Hepatocyte (in vitro differentiated cells): ENCODE measurements around the gene PLEKHG7. TPM values are rescaled to one million over a fixed set of nuclear protein-coding genes. Genes with fewer than 3 reads are reported as not detected.

Experiments
- DNase-seq: peaks from one replicate; pipeline ENCODE4 v3.0.0-alpha.2; 2016; ENCODE audit warnings: low spot score
- H2AFZ ChIP-seq: fragments of 200-600 bp; sonication (generic); 2 replicates; pipeline ENCODE4 v1.6.0; 2016; ENCODE audit warnings: antibody characterized with exemption, mild to moderate bottlenecking
- H3K27ac ChIP-seq: fragments of 200-600 bp; sonication (generic); 2 replicates; pipeline ENCODE4 v1.5.1; 2016; ENCODE audit warnings: mild to moderate bottlenecking
- H3K27me3 ChIP-seq: fragments of 200-600 bp; sonication (generic); 2 replicates; pipeline ENCODE4 v1.6.1; 2016
- H3K36me3 ChIP-seq: fragments of 200-600 bp; sonication (generic); replicated peaks from 2 replicates; pipeline ENCODE4 v1.5.1; 2016; ENCODE audit warnings: low read depth; ENCODE audit not compliant: insufficient read depth
- H3K4me1 ChIP-seq: fragments of 200-600 bp; sonication (generic); 2 replicates; pipeline ENCODE4 v1.5.1; 2016; ENCODE audit warnings: mild to moderate bottlenecking, moderate library complexity; ENCODE audit not compliant: insufficient read depth
- H3K4me2 ChIP-seq: fragments of 200-600 bp; sonication (generic); 2 replicates; pipeline ENCODE4 v1.6.0; 2016
- H3K4me3 ChIP-seq: fragments of 200-600 bp; sonication (generic); 2 replicates; pipeline ENCODE4 v1.5.1; 2016; ENCODE audit warnings: mild to moderate bottlenecking
- H3K79me2 ChIP-seq: fragments of 200-600 bp; sonication (generic); 2 replicates; pipeline ENCODE4 v1.6.0; 2017; ENCODE audit warnings: mild to moderate bottlenecking
- H3K9me2 ChIP-seq: fragments of 200-600 bp; sonication (generic); replicated peaks from 2 replicates; pipeline ENCODE4 v1.6.0; 2017; ENCODE audit warnings: mild to moderate bottlenecking; ENCODE audit not compliant: insufficient read depth
- H3K9me3 ChIP-seq: fragments of 200-600 bp; sonication (generic); 2 replicates; pipeline ENCODE4 v1.5.1; 2016; ENCODE audit warnings: low read depth, mild to moderate bottlenecking
- H4K20me1 ChIP-seq: fragments of 200-600 bp; sonication (generic); 2 replicates; pipeline ENCODE4 v1.6.0; 2016; ENCODE audit warnings: mild to moderate bottlenecking; ENCODE audit not compliant: insufficient read depth, poor library complexity, severe bottlenecking
- CTCF ChIP-seq: fragments of 200-600 bp; sonication (generic); IDR thresholded peaks from 2 replicates; pipeline ENCODE4 v1.5.1; 2016; ENCODE audit warnings: antibody characterized with exemption, mild to moderate bottlenecking; ENCODE audit not compliant: poor library complexity
- EZH2 ChIP-seq: fragments of 200-600 bp; sonication (generic); IDR thresholded peaks from 2 replicates; pipeline ENCODE4 v1.6.1; 2016; ENCODE audit warnings: antibody characterized with exemption, mild to moderate bottlenecking, borderline replicate concordance
- EZH2phosphoT487 ChIP-seq: fragments of 200-600 bp; sonication (generic); IDR thresholded peaks from one replicate; pipeline ENCODE4 v1.6.1; 2018; ENCODE audit warnings: antibody characterized with exemption, mild to moderate bottlenecking, low read depth, moderate library complexity; ENCODE audit not compliant: unreplicated experiment, severe bottlenecking
- WGBS: methylation state at CpG from one replicate; pipeline ENCODE4 v1.1.6; 2016; ENCODE audit warnings: low lambda C conversion rate; ENCODE audit errors: missing lambda C conversion rate; 5-methylcytosine and 5-hydroxymethylcytosine counted together
- polyA plus RNA-seq: library from polyadenylated mRNA; unstranded; fragments of >200 nt; fragmentation: Nextera tagmentation; extraction: Ambion mirVana; gene quantifications from 2 replicates; pipeline ENCODE4 v1.2.1, GENCODE V29; 2016
- total RNA-seq: library from RNA; depleted of rRNA; stranded (reverse); fragments of >200 nt; gene quantifications from 2 replicates; pipeline ENCODE4 v1.2.3, GENCODE V29; 2014

PLEKHG7 gene
- total and polyA plus RNA-seq, 2 experiments from 2014 or later = 0.17 to 0.94 TPM

- WGBS = 90% methylated on average over 5 of the region's 5 CpGs
- H3K4me1 ChIP-seq = no peaks in the 10 kb centered on the region
These were observed 7.7 kb upstream of the PLEKHG7 start for GRCh38 chr12:92695056-92695455.

GRCh38 chr12:92695577-92695976, 7.2 kb upstream of the PLEKHG7 start:
- 93% methylated on average over 1 of the region's 1 CpG for WGBS
- DNase-seq = no peak
- H3K4me1 ChIP-seq = no peaks in the 10 kb centered on the region

More at GRCh38 chr12:92695056-92695455, 7.7 kb upstream of the PLEKHG7 start:
- Histone ChIP-seq H2AFZ (no peak overlapping the region), H3K9me3 (no peaks in the 10 kb centered on the region), H3K27ac (no peak overlapping the region), H3K27me3 (no peaks in the 10 kb centered on the region), H3K4me2 (no peak overlapping the region), H3K36me3 (no peaks in the 10 kb centered on the region), H4K20me1 (no peaks in the 10 kb centered on the region), H3K79me2 (no peaks in the 10 kb centered on the region), H3K9me2 (no peaks in the 10 kb centered on the region), H3K4me3 (no peak overlapping the region)
- TF ChIP-seq EZH2 (no peak), CTCF (no peak), EZH2phosphoT487 (no peak)
- DNase-seq = no peak

GRCh38 chr12:92696216-92696615, 6.6 kb upstream of the PLEKHG7 start:
- Histone ChIP-seq H2AFZ (no peak overlapping the region), H3K4me3 (no peak overlapping the region), H4K20me1 (no peaks in the 10 kb centered on the region), H3K36me3 (no peaks in the 10 kb centered on the region), H3K4me2 (peak overlapping the region; percentile 46), H3K9me3 (no peaks in the 10 kb centered on the region), H3K9me2 (no peaks in the 10 kb centered on the region), H3K79me2 (no peaks in the 10 kb centered on the region), H3K27me3 (no peaks in the 10 kb centered on the region), H3K27ac (no peak overlapping the region), H3K4me1 (no peaks in the 10 kb centered on the region)
- TF ChIP-seq EZH2 (no peak), CTCF (no peak), EZH2phosphoT487 (no peak)
- DNase-seq = no peak

More at GRCh38 chr12:92695577-92695976, 7.2 kb upstream of the PLEKHG7 start:
- TF ChIP-seq CTCF (no peak), EZH2 (no peak), EZH2phosphoT487 (no peak)
- Histone ChIP-seq H3K27ac (no peak overlapping the region), H3K79me2 (no peaks in the 10 kb centered on the region), H4K20me1 (no peaks in the 10 kb centered on the region), H3K4me2 (no peak overlapping the region), H3K27me3 (no peaks in the 10 kb centered on the region), H3K9me2 (no peaks in the 10 kb centered on the region), H2AFZ (no peak overlapping the region), H3K9me3 (no peaks in the 10 kb centered on the region), H3K4me3 (no peak overlapping the region), H3K36me3 (no peaks in the 10 kb centered on the region)

GRCh38 chr12:92698474-92698873, 4.3 kb upstream of the PLEKHG7 start:
- H3K4me3 ChIP-seq = no peak overlapping the region
- no peak overlapping the region for H3K27ac ChIP-seq
- H4K20me1 ChIP-seq = no peaks in the 10 kb centered on the region
- DNase-seq = no peak
- no peaks in the 10 kb centered on the region for H3K9me2 ChIP-seq
- no peaks in the 10 kb centered on the region for H3K9me3 ChIP-seq
- H3K36me3 ChIP-seq = no peaks in the 10 kb centered on the region
- no peak for TF ChIP-seq EZH2phosphoT487
- TF ChIP-seq CTCF = no peak
- TF ChIP-seq EZH2 = no peak
- no peaks in the 10 kb centered on the region for H3K79me2 ChIP-seq
- peaks cover 5% of the 10 kb centered on the region for H3K4me1 ChIP-seq
- H2AFZ ChIP-seq = no peak overlapping the region
- no peaks in the 10 kb centered on the region for H3K27me3 ChIP-seq
- no peak overlapping the region for H3K4me2 ChIP-seq
